Activated T-helper 1 cell treated with anti-CD3 and anti-CD28 coated beads, Interleukin-12 subunit alpha, Interleukin-12 subunit beta, Interleukin-2, Interleukin-4 antibody, amounts not matched to agents 30 ng/mL and 10 ng/mL and 1 ng/mL, durations not matched to agents 14 hours and 24 hours and 36 hours (primary cell): ENCODE data around the gene MNAT1. TPM values are rescaled to one million over a fixed set of nuclear protein-coding genes. Genes with fewer than 3 reads are reported as not detected.
"Not testable (repeated sequence)": the region's sequence is repeated elsewhere in the genome, so short reads cannot be mapped to it uniquely, and the experiment has no call there.

Experiments
- DNase-seq: peaks from one replicate; pipeline ENCODE4 v3.0.0; 2021; ENCODE audit warnings: low spot score
- H3K27ac Mint-ChIP-seq: one replicate; pipeline ENCODE4 v1.8.0; 2021; ENCODE audit warnings: mild to moderate bottlenecking, mixed read lengths
- H3K27me3 Mint-ChIP-seq: one replicate; pipeline ENCODE4 v1.8.0; 2022; ENCODE audit warnings: mild to moderate bottlenecking, moderate library complexity, mixed read lengths; ENCODE audit not compliant: insufficient read depth
- H3K36me3 Mint-ChIP-seq: one replicate; pipeline ENCODE4 v1.8.0; 2021; ENCODE audit warnings: low read depth, mixed read lengths
- H3K4me1 Mint-ChIP-seq: one replicate; pipeline ENCODE4 v1.8.0; 2021; ENCODE audit warnings: low read depth, mixed read lengths
- H3K4me3 Mint-ChIP-seq: one replicate; pipeline ENCODE4 v1.8.0; 2021; ENCODE audit warnings: mild to moderate bottlenecking, moderate library complexity, mixed read lengths
- H3K9me3 Mint-ChIP-seq: one replicate; pipeline ENCODE4 v1.8.0; 2021; ENCODE audit warnings: mixed read lengths
- intact Hi-C: fragments of 100-400 bp; cut with micrococcal nuclease; formaldehyde crosslinking; loops from one replicate; pipeline ENCODE4 v1.15.1; 2024
- total RNA-seq: library from RNA; stranded (reverse); gene quantifications from 2 replicates; pipeline ENCODE4 v1.2.3, GENCODE V29; 2022

The MNAT1 gene
- total RNA-seq, 1 donor from 2014 or later = 45.1 TPM

DNA sequence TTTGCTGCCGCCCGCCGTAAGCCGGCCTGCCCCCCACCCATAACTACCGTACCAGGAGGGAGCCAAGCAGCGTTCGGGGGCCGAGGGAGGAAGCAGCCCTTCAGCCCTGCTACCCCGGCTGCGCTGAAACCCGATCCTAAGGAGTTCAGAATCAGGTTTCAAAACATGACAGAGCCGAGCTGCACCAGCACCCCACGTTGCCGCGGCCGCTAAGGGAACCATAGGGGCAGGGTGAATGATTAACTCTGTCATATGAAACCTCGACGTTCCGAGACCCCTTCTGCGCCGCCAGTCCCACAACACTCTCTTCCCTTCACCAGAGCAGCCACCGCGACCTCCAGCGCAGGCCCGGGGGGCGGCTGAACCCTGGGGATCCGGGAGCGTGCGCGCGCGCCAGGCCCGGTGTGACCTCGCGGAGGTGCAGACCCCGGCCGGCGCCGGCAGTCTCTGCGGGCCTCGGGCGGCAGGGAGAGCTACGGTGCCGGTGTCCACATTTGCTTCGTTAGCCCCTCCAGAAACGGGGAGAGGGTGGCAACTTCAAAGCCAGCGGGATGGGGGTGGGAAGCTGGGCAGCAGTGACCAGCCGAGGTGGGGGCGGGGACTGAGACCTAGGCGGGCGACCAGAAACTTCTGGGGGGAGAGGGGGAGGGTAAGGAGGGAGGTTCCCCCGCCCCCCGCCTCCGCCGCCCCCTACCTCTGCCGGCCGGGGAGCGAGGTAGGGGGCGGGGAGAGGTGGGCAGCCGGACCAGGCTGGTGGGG, 12.0 kb upstream of the MNAT1 start:
- H3K9me3 Mint-ChIP-seq = no peaks in the 10 kb centered on the region
- DNase-seq = no peak
- no peaks in the 10 kb centered on the region for H3K36me3 Mint-ChIP-seq
- peaks cover 70% of the 10 kb centered on the region for H3K27me3 Mint-ChIP-seq
- peak overlapping the region; percentile 82 for H3K4me3 Mint-ChIP-seq
- no peak overlapping the region for H3K27ac Mint-ChIP-seq
- peaks cover 25% of the 10 kb centered on the region for H3K4me1 Mint-ChIP-seq
- intact Hi-C loops = loop anchor here (1.0 to 10.0 kb wide), 6 partner anchors 31 to 532 kb away; partner anchors contain the start of genes SLC38A6 and TRMT5

DNA sequence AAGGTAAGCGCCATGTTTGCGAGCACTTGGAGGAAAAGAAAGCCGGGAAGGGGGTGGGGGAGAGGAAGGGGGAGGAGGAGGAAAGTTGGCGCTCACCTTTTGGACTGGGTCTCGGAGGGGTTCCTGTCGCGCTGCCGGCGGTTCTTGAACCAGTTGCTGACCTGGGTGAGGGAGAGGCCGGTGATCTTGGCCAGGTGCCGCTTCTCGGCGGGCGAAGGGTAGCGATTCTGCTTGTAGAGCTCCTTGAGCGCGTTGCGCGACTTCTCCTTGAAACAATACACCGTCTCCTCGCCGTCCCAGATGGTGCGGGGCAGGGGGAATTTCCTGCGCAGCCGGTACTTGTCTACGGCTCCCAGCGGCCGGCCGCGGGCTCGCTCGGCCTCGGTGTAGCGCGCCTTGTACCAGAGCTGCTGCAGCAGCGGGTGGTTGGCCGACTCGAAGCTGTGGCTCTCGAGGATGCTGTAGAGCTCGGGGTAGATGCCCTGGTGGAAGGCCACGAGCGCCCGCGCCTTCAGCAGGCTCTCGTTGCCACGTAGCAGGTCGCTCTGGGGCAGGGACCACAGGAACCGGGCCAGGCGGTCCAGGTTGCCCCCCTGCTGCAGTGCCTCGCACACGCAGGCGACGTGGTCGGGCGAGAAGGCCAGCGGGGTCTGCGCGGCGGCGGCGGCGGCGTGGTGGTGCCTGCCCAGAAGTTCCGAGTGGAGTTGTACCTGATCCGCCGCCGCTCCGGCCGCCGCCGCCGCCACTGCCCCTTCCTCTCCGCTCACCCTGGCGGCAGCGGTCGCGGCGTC, 11.2 kb upstream of the MNAT1 start:
- Mint-ChIP-seq H3K27ac (no peak overlapping the region), H3K4me3 (peak overlapping the region; percentile 91), H3K4me1 (peaks cover 25% of the 10 kb centered on the region), H3K36me3 (no peaks in the 10 kb centered on the region), H3K9me3 (no peaks in the 10 kb centered on the region), H3K27me3 (peaks cover 75% of the 10 kb centered on the region)
- intact Hi-C loops = loop anchor here (1.0 to 10.0 kb wide), 6 partner anchors 30 to 531 kb away; partner anchors contain the start of genes SLC38A6 and TRMT5
- DNase-seq = peak; percentile 11

DNA sequence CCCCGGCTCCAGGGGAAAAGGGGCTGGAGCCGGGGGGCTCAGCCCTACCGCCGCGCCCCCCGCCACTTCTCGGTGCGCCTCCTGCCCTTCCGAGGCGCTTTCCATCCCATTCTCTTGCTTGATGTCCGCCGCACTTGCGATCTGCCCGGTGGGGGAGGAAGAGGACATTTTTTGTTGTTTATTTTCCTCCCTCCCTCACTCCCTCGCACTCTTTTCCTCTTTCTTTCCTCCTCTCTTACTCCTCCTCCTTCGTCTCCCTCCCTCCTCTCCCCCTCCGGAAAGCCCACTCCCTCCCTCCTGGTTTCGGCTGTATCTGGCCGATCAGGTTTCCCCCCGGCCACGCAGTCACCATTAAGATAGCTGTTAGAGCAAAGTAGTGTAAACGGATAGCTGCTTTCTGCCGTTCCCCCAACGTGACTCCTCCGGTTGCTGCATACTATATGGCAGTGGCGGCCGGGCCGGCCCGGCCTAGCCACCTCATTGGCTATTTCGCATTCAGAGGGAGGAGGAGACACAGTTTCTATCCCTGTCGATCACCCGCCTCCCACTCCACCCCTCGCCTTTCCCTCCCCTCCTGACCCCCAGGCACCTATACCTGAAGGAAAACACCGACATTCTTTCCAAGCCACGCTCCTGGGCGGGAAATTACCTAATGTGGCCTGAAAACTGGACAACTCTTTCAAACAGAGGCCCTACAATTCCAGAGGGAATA, 10.5 kb upstream of the MNAT1 start, which contains the start of gene SIX4:
Gene SIX4, minus strand, starts transcription at position 445 of the 712 bp plus-strand sequence. Its CDS starts 277 bp downstream, at position 168.
- Mint-ChIP-seq H3K4me3 (peak within 1 kb of the TSS; percentile 91), H3K36me3 (no peaks in the 10 kb centered on the region), H3K4me1 (peaks cover 25% of the 10 kb centered on the region), H3K9me3 (no peaks in the 10 kb centered on the region), H3K27me3 (peaks cover 75% of the 10 kb centered on the region), H3K27ac (peak within 1 kb of the TSS; percentile 67)
- no peak for DNase-seq
- intact Hi-C loops = loop anchor here (1.0 to 10.0 kb wide), 7 partner anchors 10 to 531 kb away; partner anchors contain the start of genes MNAT1, SLC38A6 and TRMT5

DNA sequence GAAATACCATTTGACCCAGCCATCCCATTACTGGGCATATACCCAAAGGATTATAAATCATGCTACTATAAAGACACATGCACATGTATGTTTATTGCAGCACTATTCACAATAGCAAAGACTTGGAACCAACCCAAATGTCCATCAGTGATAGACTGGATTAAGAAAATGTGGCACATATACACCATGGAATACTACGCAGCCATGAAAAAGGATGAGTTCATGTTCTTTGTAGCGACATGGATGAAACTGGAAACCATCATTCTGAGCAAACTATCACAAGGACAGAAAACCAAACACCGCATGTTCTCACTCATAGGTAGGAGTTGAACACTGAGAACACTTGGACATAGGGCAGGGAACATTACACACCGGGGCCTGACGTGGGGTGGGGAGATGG, 3.3 kb upstream of the MNAT1 start:
- H3K27me3 Mint-ChIP-seq = peaks cover 53% of the 10 kb centered on the region
- DNase-seq = not testable (repeated sequence)

DNA sequence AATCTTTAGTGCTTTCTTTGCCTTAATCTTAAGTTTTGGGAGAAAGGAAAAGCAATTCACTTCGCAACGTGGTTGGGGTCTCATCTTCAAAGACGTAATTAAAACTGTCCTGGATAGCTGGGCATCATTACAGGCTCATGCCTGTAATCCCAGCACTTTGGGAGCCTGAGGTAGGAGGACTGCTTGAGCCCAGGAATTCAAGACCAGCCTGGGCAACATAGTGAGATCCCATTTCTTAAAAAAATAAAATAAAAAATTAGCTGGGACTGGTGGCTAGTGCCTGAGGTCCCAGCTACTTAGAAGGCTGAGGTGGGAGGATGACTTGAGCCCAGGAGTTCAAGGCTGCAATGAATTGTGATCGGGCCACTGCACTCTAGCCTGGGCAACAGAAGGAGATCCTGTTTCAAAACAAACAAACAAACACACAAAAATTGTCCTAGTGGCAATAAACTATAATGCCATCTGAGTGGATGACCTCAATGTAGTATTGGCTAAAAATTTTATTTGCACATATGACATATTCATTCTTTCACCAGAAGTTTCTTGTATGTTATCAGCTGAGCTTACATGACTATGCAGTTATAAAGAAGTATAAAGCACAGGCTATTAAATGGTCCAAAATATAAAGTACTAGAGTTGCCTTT, 1.6 kb upstream of the MNAT1 start:
- no peak overlapping the region for H3K4me3 Mint-ChIP-seq
- H3K4me1 Mint-ChIP-seq = peaks cover 19% of the 10 kb centered on the region
- intact Hi-C loops = no loop called here
- no peak overlapping the region for H3K27ac Mint-ChIP-seq
- peaks cover 4% of the 10 kb centered on the region for H3K36me3 Mint-ChIP-seq
- no peaks in the 10 kb centered on the region for H3K9me3 Mint-ChIP-seq
- DNase-seq = no peak
- H3K27me3 Mint-ChIP-seq = peaks cover 38% of the 10 kb centered on the region

More for the DNA sequence above, 3.3 kb upstream of the MNAT1 start:
- H3K4me3 Mint-ChIP-seq, H3K27ac Mint-ChIP-seq, H3K36me3 Mint-ChIP-seq, intact Hi-C loops, H3K9me3 Mint-ChIP-seq: not testable (repeated sequence)
- H3K4me1 Mint-ChIP-seq = peaks cover 18% of the 10 kb centered on the region

DNA sequence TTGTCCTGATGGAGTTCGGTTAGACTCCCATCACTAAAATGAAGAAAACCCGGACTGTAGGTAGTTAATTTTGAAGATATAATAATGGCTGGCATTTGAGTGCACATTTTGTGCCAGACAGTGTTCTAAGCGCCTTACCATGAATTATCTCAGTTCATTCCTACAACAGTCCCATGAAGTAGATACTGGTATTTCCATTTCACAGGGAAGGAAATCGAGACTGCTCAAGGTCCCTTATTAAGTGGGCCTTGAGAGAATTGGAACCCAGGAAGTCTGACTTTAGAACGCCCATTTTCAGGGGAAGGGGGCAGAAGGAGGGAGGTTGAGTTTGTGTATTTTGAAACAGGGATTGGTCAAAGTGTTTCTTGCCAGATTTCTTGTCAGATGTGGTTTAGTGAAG, 855 bp downstream of the MNAT1 start:
- no peak for DNase-seq
- Mint-ChIP-seq H3K4me3 (peak overlapping the region; percentile 97), H3K4me1 (peaks cover 27% of the 10 kb centered on the region), H3K9me3 (no peaks in the 10 kb centered on the region), H3K27me3 (peaks cover 18% of the 10 kb centered on the region), H3K36me3 (peaks cover 9% of the 10 kb centered on the region), H3K27ac (no peak overlapping the region)
- intact Hi-C loops = loop anchor here (5.0 kb wide), 1 partner anchor 483 kb away; no protein-coding TSS in a partner anchor

DNA sequence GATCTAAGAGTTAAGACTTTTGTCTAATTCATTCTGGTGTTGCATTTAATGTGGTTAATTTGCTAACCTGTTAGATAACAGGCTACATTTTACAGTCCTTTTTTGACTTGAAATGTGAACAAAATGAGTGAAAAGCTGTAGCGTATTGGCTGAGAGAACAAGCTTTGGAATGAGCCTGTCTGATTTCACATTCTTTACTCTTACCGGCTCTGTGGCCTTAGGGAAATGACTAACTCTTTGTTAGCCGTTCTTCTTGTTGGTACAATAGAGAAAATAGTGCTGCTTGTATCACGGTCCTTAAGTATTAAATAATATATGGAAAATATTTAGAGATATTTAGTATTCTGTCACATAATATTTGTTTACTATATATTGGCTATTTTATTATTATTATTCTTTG, 1.9 kb downstream of the MNAT1 start:
- no peak overlapping the region for H3K27ac Mint-ChIP-seq
- H3K4me1 Mint-ChIP-seq = peaks cover 27% of the 10 kb centered on the region
- H3K36me3 Mint-ChIP-seq = peaks cover 9% of the 10 kb centered on the region
- H3K4me3 Mint-ChIP-seq = no peak overlapping the region
- peaks cover 15% of the 10 kb centered on the region for H3K27me3 Mint-ChIP-seq
- no peaks in the 10 kb centered on the region for H3K9me3 Mint-ChIP-seq
- intact Hi-C loops = loop anchor here (5.0 kb wide), 1 partner anchor 484 kb away; no protein-coding TSS in a partner anchor
- DNase-seq = no peak

DNA sequence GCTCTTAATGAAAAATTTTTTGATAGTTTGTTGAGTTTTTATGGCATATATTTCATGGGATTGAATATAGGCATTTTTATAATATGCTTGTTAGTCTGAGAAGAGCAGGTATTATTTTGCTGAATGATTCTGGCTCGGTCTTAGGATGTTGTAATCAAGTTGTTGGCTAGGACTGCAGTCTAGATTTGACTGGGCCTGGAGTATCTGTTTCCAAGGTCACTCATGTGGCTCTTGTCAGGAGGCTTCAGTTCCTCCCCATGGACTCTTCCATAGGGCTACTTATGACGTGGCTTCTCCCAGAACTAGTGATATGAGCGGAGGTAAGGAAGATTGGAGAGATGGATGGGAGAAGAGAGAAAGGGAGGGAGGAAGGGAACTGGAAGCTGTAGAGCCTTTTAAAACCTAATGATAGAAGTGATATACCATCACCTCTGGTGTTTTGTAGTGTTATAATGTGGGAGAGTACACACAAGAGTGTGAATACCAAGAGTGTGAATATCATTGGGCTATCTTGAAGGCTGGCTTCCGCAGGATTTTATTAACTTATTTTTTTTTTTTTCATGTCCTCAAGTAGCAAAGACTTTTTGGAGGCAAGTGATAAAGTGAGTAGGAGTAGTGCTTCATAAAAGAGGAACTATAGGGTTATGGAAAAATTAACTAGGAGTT, 4.4 kb downstream of the MNAT1 start:
- Mint-ChIP-seq H3K27me3 (peaks cover 7% of the 10 kb centered on the region), H3K4me3 (no peak overlapping the region), H3K27ac (no peak overlapping the region), H3K4me1 (peaks cover 27% of the 10 kb centered on the region), H3K36me3 (peaks cover 12% of the 10 kb centered on the region), H3K9me3 (peaks cover 9% of the 10 kb centered on the region)
- DNase-seq = no peak
- intact Hi-C loops = loop anchor here (5.0 kb wide), 1 partner anchor 487 kb away; no protein-coding TSS in a partner anchor

DNA sequence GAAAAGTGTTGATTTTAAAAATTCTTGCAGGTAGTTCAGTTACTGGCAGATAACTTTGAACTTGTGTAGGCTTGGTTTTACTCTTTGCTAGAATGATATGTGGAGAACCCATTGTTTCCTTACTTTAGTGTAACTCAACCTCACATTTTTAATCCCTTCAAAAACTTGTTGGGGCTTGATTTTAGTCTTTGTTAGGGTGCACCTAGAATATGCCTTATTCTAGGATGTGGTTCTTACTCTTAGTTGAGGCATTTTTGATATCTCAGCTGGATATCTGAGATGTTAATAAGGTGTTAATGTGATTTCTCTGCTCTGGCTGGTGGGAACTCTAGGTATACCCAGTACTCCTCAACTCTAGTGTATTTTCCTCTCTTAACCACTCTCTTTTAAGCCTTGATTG, 10.0 kb downstream of the MNAT1 start:
- Mint-ChIP-seq H3K4me3 (no peak overlapping the region), H3K4me1 (no peaks in the 10 kb centered on the region), H3K9me3 (peaks cover 16% of the 10 kb centered on the region), H3K27ac (no peak overlapping the region), H3K27me3 (peaks cover 1% of the 10 kb centered on the region), H3K36me3 (peaks cover 11% of the 10 kb centered on the region)
- intact Hi-C loops = no loop called here
- DNase-seq = no peak

DNA sequence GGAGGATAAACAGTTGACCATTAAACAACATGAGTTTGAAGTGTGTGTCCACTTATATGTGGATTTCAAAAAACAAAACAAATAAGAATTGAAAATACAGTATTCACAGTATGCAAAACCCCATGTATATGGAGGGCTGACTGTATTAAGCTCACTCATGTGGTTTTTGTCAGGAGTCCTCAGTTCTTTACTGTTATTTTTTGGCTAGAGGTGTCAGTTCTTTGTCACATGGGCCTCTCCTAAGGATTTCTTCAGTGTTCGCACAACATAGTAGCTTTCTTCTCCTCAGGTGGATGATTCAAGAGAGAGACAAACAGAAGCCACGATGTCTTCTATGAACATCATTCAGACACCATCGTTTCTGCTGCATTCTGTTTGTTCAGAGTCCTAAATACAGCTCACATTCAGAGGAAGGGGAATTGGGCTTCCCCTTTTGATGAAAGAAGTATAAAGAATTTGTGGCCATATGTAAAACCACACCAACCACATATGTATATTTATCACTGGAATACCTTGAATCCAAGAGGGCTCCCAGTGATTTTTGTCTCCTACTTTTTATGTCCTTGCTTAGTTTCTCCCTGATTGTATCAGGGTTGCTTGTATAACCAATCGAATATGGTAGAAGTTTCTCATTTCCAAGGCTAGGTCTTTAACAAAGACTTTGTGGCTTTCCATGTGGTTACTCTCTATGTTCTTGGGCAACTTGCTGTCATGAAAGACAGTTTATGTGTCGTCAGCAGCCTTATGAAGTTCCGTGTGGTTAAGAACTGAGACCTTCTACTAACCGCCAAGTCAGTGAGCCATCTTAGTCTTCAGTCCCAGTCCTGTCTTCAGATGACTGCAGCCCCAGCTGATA, 18.9 kb downstream of the MNAT1 start:
- peak overlapping the region; percentile 90 for H3K27ac Mint-ChIP-seq
- DNase-seq = peak; percentile 66
- H3K9me3 Mint-ChIP-seq = no peaks in the 10 kb centered on the region
- peaks cover 5% of the 10 kb centered on the region for H3K27me3 Mint-ChIP-seq
- H3K4me1 Mint-ChIP-seq = peaks cover 53% of the 10 kb centered on the region
- peak overlapping the region; percentile 66 for H3K4me3 Mint-ChIP-seq
- intact Hi-C loops = loop anchor here (1.0 to 10.0 kb wide), 12 partner anchors 19 to 941 kb away; partner anchors contain the start of genes HIF1A, MNAT1, PCNX4 and PPM1A
- H3K36me3 Mint-ChIP-seq = peaks cover 3% of the 10 kb centered on the region

DNA sequence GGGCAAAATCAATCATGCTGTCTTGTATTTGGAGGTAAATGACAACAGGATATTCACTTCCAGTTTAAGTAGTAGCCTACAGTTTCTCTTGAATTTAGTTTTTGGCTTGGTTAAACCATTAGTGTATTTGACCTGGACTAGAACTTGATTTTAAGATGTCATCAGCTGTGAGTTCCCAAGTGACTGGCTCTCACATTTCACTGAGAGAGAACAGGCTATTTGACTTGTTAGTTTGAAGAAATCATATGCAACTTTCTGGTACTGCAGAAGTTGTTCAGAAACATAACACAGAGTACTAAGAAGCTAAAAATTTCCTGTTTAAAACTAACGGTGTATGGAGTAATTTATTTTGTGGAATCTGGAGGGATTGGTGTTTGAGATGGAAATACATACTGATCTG, 22.3 kb downstream of the MNAT1 start:
- DNase-seq = no peak
- H3K27me3 Mint-ChIP-seq = peaks cover 9% of the 10 kb centered on the region
- peaks cover 9% of the 10 kb centered on the region for H3K36me3 Mint-ChIP-seq
- no peak overlapping the region for H3K4me3 Mint-ChIP-seq
- peaks cover 63% of the 10 kb centered on the region for H3K4me1 Mint-ChIP-seq
- no peak overlapping the region for H3K27ac Mint-ChIP-seq
- intact Hi-C loops = loop anchor here (5.0 to 10.0 kb wide), 2 partner anchors 345 to 938 kb away; partner anchors contain the start of gene HIF1A
- no peaks in the 10 kb centered on the region for H3K9me3 Mint-ChIP-seq
